ENCODE results near the gene DHRS4L2. TPM values are rescaled to one million over a fixed set of nuclear protein-coding genes. Genes with fewer than 3 reads are reported as not detected.

DHRS4L2 gene
- total and polyA plus RNA-seq, 4 donors, result 16.7 to 56.8 (median 44.0) TPM

DNA sequence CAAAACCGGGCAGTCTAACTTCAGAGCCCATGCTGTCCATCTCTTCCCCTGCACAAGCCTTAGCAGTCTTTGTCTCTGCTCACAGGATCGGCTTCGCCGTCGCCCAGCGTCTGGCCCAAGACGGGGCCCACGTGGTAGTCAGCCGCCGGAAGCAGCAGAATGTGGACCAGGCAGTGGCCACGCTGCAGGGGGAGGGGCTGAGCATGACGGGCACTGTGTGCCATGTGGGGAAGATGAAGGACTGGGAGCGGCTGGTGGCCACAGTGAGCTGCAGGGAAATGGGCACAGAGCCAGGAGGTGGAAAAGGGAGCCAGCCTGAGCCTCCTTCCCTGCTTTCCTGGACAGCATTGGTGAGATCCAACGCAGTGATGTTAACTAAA lies 48.9 kb downstream of the DHRS4L2 start:
- no peak overlapping the region for H3K27ac ChIP-seq (ENCODE audit: low read depth in 1 of 2, low read length in 2 of 2)
- DNase-seq (ENCODE audit: low spot score), result no peak
- TF ChIP-seq, protein P1, sequence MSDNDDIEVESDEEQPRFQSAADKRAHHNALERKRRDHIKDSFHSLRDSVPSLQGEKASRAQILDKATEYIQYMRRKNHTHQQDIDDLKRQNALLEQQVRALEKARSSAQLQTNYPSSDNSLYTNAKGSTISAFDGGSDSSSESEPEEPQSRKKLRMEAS (IDR thresholded peaks at IDR 0.05), result no peak
- TF ChIP-seq RAD21 (IDR thresholded peaks at IDR 0.05) (no peak), FOXA1 (IDR thresholded peaks at IDR 0.05) (no peak)

DNA sequence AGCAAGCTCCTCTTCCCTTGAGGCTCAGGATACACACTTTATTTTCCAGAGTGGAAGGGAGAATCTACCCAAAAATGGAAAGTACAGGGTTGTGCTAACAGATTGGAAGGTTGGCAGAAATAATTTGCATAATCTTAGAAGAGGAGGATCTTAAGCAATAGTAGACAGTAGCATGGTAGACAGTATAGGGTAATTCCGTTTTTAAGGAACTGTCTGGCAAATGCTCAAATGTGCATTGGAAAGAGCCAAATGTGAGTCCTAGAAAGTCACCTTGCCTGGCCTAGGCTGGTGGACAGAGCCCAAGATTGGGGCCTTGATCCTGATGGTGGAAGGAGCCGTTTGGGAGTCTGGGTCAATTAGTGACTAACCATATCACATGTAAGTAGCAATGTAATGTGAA lies 50.0 kb downstream of the DHRS4L2 start:
- TF ChIP-seq EGR1 (IDR thresholded peaks at IDR 0.05; ENCODE audit: low read depth in 2 of 2) (no peak), JUND (IDR thresholded peaks at IDR 0.05) (no peak), FOXA2 (IDR thresholded peaks at IDR 0.05) (no peak)
- Histone ChIP-seq H3K36me3 (ENCODE audit: control insufficient read depth in 4 of 4, insufficient read depth in 3 of 4, low read depth in 1 of 4, low read length in 3 of 4) (no peaks in the 10 kb centered on the region), H3K27me3 (ENCODE audit: control insufficient read depth in 4 of 4, insufficient read depth in 4 of 4, low read length in 3 of 4) (no peaks in the 10 kb centered on the region), H3K4me3 (ENCODE audit: low read depth in 1 of 3, low read length in 3 of 3) (no peak overlapping the region), H3K9me3 (ENCODE audit: control insufficient read depth in 4 of 4, low read length in 3 of 4) (no peaks in the 10 kb centered on the region), H3K27ac (ENCODE audit: low read depth in 1 of 2, low read length in 2 of 2) (no peak overlapping the region), H3K9ac (ENCODE audit: low read depth in 1 of 2, low read length in 2 of 2) (no peak overlapping the region), H3K4me1 (ENCODE audit: control insufficient read depth in 4 of 4, insufficient read depth in 4 of 4, low read length in 3 of 4) (peaks cover 4 to 12% (median 8%) of the 10 kb centered on the region in 4 donors)
- WGBS, result 90% methylated on average over 2 of the region's 2 CpGs
- no peak for DNase-seq (ENCODE audit: low spot score)

More for the DNA sequence above, 48.9 kb downstream of the DHRS4L2 start:
- Histone ChIP-seq H3K9ac (ENCODE audit: low read depth in 1 of 2, low read length in 2 of 2) (no peak overlapping the region), H3K4me1 (ENCODE audit: control insufficient read depth in 4 of 4, insufficient read depth in 4 of 4, low read length in 3 of 4) (peaks cover 10 to 15% (median 12%) of the 10 kb centered on the region in 4 donors), H3K4me3 (ENCODE audit: low read depth in 1 of 3, low read length in 3 of 3) (no peak overlapping the region), H3K36me3 (ENCODE audit: control insufficient read depth in 4 of 4, insufficient read depth in 3 of 4, low read depth in 1 of 4, low read length in 3 of 4) (no peaks in the 10 kb centered on the region), H3K27me3 (ENCODE audit: control insufficient read depth in 4 of 4, insufficient read depth in 4 of 4, low read length in 3 of 4) (no peaks in the 10 kb centered on the region), H3K9me3 (ENCODE audit: control insufficient read depth in 4 of 4, low read length in 3 of 4) (no peaks in the 10 kb centered on the region)
- 77% methylated on average over 14 of the region's 14 CpGs for WGBS

DNA sequence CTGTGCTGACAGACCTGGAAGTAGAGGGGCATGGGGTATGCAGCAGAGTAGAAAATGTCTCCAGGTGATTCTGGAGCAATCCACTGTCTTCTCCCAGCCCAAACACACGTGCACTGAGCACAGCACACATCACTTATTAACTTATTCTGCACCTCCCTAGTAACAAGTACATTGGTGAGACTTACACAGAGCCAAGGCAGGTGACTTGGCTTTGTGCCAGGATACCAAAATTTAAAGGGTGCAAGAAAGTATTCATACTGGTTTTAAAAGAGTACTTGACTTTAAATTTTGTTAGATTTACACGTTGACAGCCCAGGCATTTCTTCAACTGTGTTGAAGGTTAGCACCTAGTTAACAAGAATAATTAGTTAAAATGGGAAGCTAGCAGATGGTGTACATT lies 52.0 kb downstream of the DHRS4L2 start:
- peaks cover 4 to 9% (median 7%) of the 10 kb centered on the region in 4 donors for H3K4me1 ChIP-seq (ENCODE audit: control insufficient read depth in 4 of 4, insufficient read depth in 4 of 4, low read length in 3 of 4)
- H3K27ac ChIP-seq (ENCODE audit: low read depth in 1 of 2, low read length in 2 of 2), result no peak overlapping the region
- H3K27me3 ChIP-seq (ENCODE audit: control insufficient read depth in 4 of 4, insufficient read depth in 4 of 4, low read length in 3 of 4), result no peaks in the 10 kb centered on the region
- TF ChIP-seq, protein P1 (IDR thresholded peaks at IDR 0.05), result no peak
- no peak for TF ChIP-seq FOXA2 (IDR thresholded peaks at IDR 0.05)
- no peak for TF ChIP-seq TAF1 (conservative IDR thresholded peaks at IDR 0.05)
- TF ChIP-seq JUND (IDR thresholded peaks at IDR 0.05), result no peak
- no peak for TF ChIP-seq HNF4A (conservative IDR thresholded peaks at IDR 0.05)
- H3K9ac ChIP-seq (ENCODE audit: low read depth in 1 of 2, low read length in 2 of 2), result no peak overlapping the region
- H3K9me3 ChIP-seq (ENCODE audit: control insufficient read depth in 4 of 4, low read length in 3 of 4), result no peaks in the 10 kb centered on the region
- 47% methylated on average over 2 of the region's 2 CpGs for WGBS
- no peaks in the 10 kb centered on the region for H3K36me3 ChIP-seq (ENCODE audit: control insufficient read depth in 4 of 4, insufficient read depth in 3 of 4, low read depth in 1 of 4, low read length in 3 of 4)
- H3K4me3 ChIP-seq (ENCODE audit: low read depth in 1 of 3, low read length in 3 of 3), result no peak overlapping the region
- DNase-seq (ENCODE audit: low spot score), result no peak

DNA sequence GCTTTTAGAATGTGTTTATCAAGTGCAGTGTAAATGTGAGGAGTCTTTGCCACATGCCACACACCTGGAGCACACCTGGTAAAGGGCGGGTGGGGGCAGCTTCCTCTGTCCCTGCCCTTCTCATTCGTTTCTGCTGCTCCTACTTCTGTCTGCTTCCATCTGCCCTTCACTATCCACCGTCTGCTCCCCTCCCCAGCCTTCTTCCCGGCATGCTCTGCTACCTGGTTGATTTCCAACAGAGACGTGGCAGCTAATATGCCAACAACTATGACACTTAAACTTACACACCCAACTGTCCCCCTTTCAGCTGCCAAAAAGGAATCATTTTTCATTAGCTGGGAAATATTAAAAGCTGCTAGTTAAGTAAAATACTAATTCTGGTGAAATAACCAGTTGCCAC lies 54.0 kb downstream of the DHRS4L2 start:
- Histone ChIP-seq H3K27me3 (ENCODE audit: control insufficient read depth in 4 of 4, insufficient read depth in 4 of 4, low read length in 3 of 4) (no peaks in the 10 kb centered on the region), H3K9ac (ENCODE audit: low read depth in 1 of 2, low read length in 2 of 2) (no peak overlapping the region), H3K27ac (ENCODE audit: low read depth in 1 of 2, low read length in 2 of 2) (no peak overlapping the region), H3K36me3 (ENCODE audit: control insufficient read depth in 4 of 4, insufficient read depth in 3 of 4, low read depth in 1 of 4, low read length in 3 of 4) (no peaks in the 10 kb centered on the region), H3K4me1 (ENCODE audit: control insufficient read depth in 4 of 4, insufficient read depth in 4 of 4, low read length in 3 of 4) (peaks cover 0 to under 1% (median 0%) of the 10 kb centered on the region in 4 donors), H3K4me3 (ENCODE audit: low read depth in 1 of 3, low read length in 3 of 3) (no peak overlapping the region), H3K9me3 (ENCODE audit: control insufficient read depth in 4 of 4, low read length in 3 of 4) (no peaks in the 10 kb centered on the region)
- DNase-seq (ENCODE audit: low spot score), result no peak
- WGBS, result 64% methylated on average over 5 of the region's 5 CpGs
- TF ChIP-seq EGR1 (IDR thresholded peaks at IDR 0.05; ENCODE audit: low read depth in 2 of 2), result no peak
- TF ChIP-seq, protein P2, sequence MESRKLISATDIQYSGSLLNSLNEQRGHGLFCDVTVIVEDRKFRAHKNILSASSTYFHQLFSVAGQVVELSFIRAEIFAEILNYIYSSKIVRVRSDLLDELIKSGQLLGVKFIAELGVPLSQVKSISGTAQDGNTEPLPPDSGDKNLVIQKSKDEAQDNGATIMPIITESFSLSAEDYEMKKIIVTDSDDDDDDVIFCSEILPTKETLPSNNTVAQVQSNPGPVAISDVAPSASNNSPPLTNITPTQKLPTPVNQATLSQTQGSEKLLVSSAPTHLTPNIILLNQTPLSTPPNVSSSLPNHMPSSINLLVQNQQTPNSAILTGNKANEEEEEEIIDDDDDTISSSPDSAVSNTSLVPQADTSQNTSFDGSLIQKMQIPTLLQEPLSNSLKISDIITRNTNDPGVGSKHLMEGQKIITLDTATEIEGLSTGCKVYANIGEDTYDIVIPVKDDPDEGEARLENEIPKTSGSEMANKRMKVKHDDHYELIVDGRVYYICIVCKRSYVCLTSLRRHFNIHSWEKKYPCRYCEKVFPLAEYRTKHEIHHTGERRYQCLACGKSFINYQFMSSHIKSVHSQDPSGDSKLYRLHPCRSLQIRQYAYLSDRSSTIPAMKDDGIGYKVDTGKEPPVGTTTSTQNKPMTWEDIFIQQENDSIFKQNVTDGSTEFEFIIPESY (IDR thresholded peaks at IDR 0.05), result no peak
- TF ChIP-seq GABPA (IDR thresholded peaks at IDR 0.05 in 1 of 2, conservative IDR thresholded peaks at IDR 0.05 in 1 of 2), result no peak
- no peak for TF ChIP-seq FOXA2 (IDR thresholded peaks at IDR 0.05)
- no peak for TF ChIP-seq RAD21 (IDR thresholded peaks at IDR 0.05)
- no peak for TF ChIP-seq HNF4A (conservative IDR thresholded peaks at IDR 0.05)
- TF ChIP-seq, protein P3, sequence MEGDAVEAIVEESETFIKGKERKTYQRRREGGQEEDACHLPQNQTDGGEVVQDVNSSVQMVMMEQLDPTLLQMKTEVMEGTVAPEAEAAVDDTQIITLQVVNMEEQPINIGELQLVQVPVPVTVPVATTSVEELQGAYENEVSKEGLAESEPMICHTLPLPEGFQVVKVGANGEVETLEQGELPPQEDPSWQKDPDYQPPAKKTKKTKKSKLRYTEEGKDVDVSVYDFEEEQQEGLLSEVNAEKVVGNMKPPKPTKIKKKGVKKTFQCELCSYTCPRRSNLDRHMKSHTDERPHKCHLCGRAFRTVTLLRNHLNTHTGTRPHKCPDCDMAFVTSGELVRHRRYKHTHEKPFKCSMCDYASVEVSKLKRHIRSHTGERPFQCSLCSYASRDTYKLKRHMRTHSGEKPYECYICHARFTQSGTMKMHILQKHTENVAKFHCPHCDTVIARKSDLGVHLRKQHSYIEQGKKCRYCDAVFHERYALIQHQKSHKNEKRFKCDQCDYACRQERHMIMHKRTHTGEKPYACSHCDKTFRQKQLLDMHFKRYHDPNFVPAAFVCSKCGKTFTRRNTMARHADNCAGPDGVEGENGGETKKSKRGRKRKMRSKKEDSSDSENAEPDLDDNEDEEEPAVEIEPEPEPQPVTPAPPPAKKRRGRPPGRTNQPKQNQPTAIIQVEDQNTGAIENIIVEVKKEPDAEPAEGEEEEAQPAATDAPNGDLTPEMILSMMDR (IDR thresholded peaks at IDR 0.05; ENCODE audit: low read depth, low read length, missing input control), result no peak
- no peak for TF ChIP-seq YY1 (IDR thresholded peaks at IDR 0.05)
- TF ChIP-seq HNF4G (IDR thresholded peaks at IDR 0.05), result no peak
- TF ChIP-seq SP1 (IDR thresholded peaks at IDR 0.05), result no peak
- no peak for TF ChIP-seq JUND (IDR thresholded peaks at IDR 0.05)
- TF ChIP-seq, protein P1 (IDR thresholded peaks at IDR 0.05), result no peak
- no peak for TF ChIP-seq NR2F2 (IDR thresholded peaks at IDR 0.05)
- TF ChIP-seq FOXA1 (IDR thresholded peaks at IDR 0.05), result no peak
- no peak for TF ChIP-seq TAF1 (conservative IDR thresholded peaks at IDR 0.05)
- TF ChIP-seq RXRA (IDR thresholded peaks at IDR 0.05), result no peak
- TF ChIP-seq, protein P4, sequence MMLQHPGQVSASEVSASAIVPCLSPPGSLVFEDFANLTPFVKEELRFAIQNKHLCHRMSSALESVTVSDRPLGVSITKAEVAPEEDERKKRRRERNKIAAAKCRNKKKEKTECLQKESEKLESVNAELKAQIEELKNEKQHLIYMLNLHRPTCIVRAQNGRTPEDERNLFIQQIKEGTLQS (IDR thresholded peaks at IDR 0.05), result no peak
